Mesenchymal stem cell (in vitro differentiated cells and primary cell): ENCODE data around the gene PRSS57.
"Not testable (repeated sequence)": the region's sequence is repeated elsewhere in the genome, so short reads cannot be mapped to it uniquely, and the experiment has no call there.

Source experiments
- DNase-seq: peaks from one replicate; pipeline ENCODE4 v3.0.0-alpha.2; 2013
- H2AFZ ChIP-seq: one replicate; pipeline ENCODE4 v1.6.1; 2013; ENCODE audit warnings: low read depth, mild to moderate bottlenecking, control low read depth, inconsistent platforms, low read length, moderate library complexity
- H2AK5ac ChIP-seq: 2 replicates; pipeline ENCODE4 v1.6.1; 2013; ENCODE audit warnings: low read length, moderate library complexity, mild to moderate bottlenecking, inconsistent platforms; ENCODE audit not compliant: severe bottlenecking
- H2BK120ac ChIP-seq: one replicate; pipeline ENCODE4 v1.6.1; 2013; ENCODE audit warnings: low read depth, mild to moderate bottlenecking, inconsistent platforms, low read length, moderate library complexity
- H2BK12ac ChIP-seq, 2 experiments: one replicate each; pipeline ENCODE4 v1.6.1; 2013; ENCODE audit warnings: inconsistent platforms in 2 of 2, low read length in 2 of 2, mild to moderate bottlenecking in 2 of 2, moderate library complexity in 2 of 2, control low read depth in 1 of 2
- H2BK15ac ChIP-seq: one replicate; pipeline ENCODE4 v1.6.1; 2013; ENCODE audit warnings: mild to moderate bottlenecking, low read depth, inconsistent platforms; ENCODE audit not compliant: poor library complexity, severe bottlenecking
- H2BK5ac ChIP-seq: 2 replicates; pipeline ENCODE4 v1.6.1; 2013; ENCODE audit warnings: low read depth, mild to moderate bottlenecking, low read length, control low read depth, inconsistent platforms; ENCODE audit not compliant: poor library complexity, severe bottlenecking
- H3K14ac ChIP-seq, 2 experiments: one replicate each; pipeline ENCODE4 v1.6.1; 2013; ENCODE audit warnings: inconsistent platforms in 2 of 2, low read length in 2 of 2, control low read depth in 1 of 2, mild to moderate bottlenecking in 1 of 2, moderate library complexity in 1 of 2
- H3K18ac ChIP-seq, 2 experiments: one replicate each; pipeline ENCODE4 v1.6.1; 2013; ENCODE audit warnings: inconsistent platforms in 2 of 2, low read length in 2 of 2, control low read depth in 1 of 2, low read depth in 1 of 2, mild to moderate bottlenecking in 1 of 2
- H3K23ac ChIP-seq, 2 experiments: one replicate each; pipeline ENCODE4 v1.6.1; 2013; ENCODE audit warnings: inconsistent platforms in 2 of 2, low read length in 2 of 2, mild to moderate bottlenecking in 2 of 2, moderate library complexity in 2 of 2, control low read depth in 1 of 2
- H3K27ac ChIP-seq: 2 replicates; pipeline ENCODE4 v1.5.1; 2013; ENCODE audit warnings: mild to moderate bottlenecking, moderate library complexity, low read length, control low read depth, inconsistent platforms; ENCODE audit not compliant: poor library complexity, severe bottlenecking
- H3K27me3 ChIP-seq, 2 experiments: 2 replicates each; pipeline versions ENCODE4 v1.6.1 to v1.7.0; 2013; ENCODE audit warnings: low read length in 2 of 2, mild to moderate bottlenecking in 2 of 2, moderate library complexity in 2 of 2, control low read depth in 1 of 2, inconsistent platforms in 1 of 2; ENCODE audit not compliant: control insufficient read depth in 1 of 2, insufficient read depth in 1 of 2
- H3K36me3 ChIP-seq, 2 experiments: 2 replicates each; pipeline versions ENCODE4 v1.6.1 to v1.7.0; 2013; ENCODE audit warnings: low read length in 2 of 2, control low read depth in 1 of 2, inconsistent platforms in 1 of 2, low read depth in 1 of 2, mild to moderate bottlenecking in 1 of 2; ENCODE audit not compliant: insufficient read depth in 2 of 2, control insufficient read depth in 1 of 2
- H3K4ac ChIP-seq, 2 experiments: one replicate each; pipeline ENCODE4 v1.6.1; 2013; ENCODE audit warnings: inconsistent platforms in 2 of 2, low read length in 2 of 2, mild to moderate bottlenecking in 2 of 2, moderate library complexity in 2 of 2, control low read depth in 1 of 2, low read depth in 1 of 2
- H3K4me1 ChIP-seq: 2 replicates; pipeline ENCODE4 v1.6.1; 2013; ENCODE audit warnings: low read depth, low read length, control low read depth; ENCODE audit not compliant: control insufficient read depth, insufficient read depth
- H3K4me2 ChIP-seq: 2 replicates; pipeline ENCODE4 v1.6.1; 2013; ENCODE audit warnings: low read length, mild to moderate bottlenecking, inconsistent platforms; ENCODE audit not compliant: poor library complexity, severe bottlenecking
- H3K4me3 ChIP-seq, 2 experiments: 2 replicates each; pipeline versions ENCODE4 v1.5.1 to v1.7.0; 2013; ENCODE audit warnings: low read length in 2 of 2, mild to moderate bottlenecking in 2 of 2, control low read depth in 1 of 2, low read depth in 1 of 2; ENCODE audit not compliant: insufficient read depth in 1 of 2
- H3K79me1 ChIP-seq: replicated peaks from 2 replicates; pipeline ENCODE4 v1.6.1; 2013; ENCODE audit warnings: mild to moderate bottlenecking, control low read depth, low read length, inconsistent platforms; ENCODE audit not compliant: poor library complexity, severe bottlenecking
- H3K9ac ChIP-seq: 2 replicates; pipeline ENCODE4 v1.7.0; 2013; ENCODE audit warnings: mild to moderate bottlenecking, low read length, moderate library complexity
- H3K9me3 ChIP-seq: 2 replicates; pipeline ENCODE4 v1.7.0; 2013; ENCODE audit warnings: mild to moderate bottlenecking, low read length; ENCODE audit not compliant: control insufficient read depth
- H4K8ac ChIP-seq: one replicate; pipeline ENCODE4 v1.6.1; 2013; ENCODE audit warnings: inconsistent platforms, mild to moderate bottlenecking, low read length, moderate library complexity
- H4K91ac ChIP-seq: one replicate; pipeline ENCODE4 v1.6.1; 2013; ENCODE audit warnings: mild to moderate bottlenecking, low read length, inconsistent platforms
- WGBS: methylation state at CpG from one replicate; pipeline ENCODE4 v1.1.7; 2013; ENCODE audit warnings: mixed read lengths; 5-methylcytosine and 5-hydroxymethylcytosine counted together

The PRSS57 gene

DNA sequence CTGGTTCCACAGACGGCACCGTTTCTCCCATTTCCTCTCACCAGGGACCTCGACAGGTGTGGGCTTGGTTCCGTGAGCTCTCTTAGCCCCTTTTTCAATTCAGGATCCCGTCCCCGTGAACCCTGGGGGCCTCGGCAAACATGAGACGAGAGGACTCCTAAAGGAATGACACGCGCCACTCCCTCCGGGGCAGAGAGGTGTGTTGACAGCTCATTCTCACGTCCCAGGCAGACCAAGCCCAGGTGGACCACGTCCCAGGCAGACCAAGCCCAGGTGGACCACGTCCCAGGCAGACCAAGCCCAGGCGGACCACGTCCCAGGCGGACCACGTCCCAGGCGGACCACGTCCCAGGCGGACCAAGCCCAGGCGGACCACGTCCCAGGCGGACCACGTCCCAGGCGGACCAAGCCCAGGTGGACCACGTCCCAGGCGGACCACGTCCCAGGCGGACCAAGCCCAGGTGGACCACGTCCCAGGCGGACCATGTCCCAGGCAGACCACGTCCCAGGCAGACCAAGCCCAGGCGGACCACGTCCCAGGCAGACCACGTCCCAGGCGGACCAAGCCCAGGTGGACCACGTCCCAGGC is 28.2 kb downstream of the PRSS57 start:
- H3K79me1 ChIP-seq: not testable (repeated sequence)
- 85% methylated on average over 33 of the region's 38 CpGs for WGBS

DNA sequence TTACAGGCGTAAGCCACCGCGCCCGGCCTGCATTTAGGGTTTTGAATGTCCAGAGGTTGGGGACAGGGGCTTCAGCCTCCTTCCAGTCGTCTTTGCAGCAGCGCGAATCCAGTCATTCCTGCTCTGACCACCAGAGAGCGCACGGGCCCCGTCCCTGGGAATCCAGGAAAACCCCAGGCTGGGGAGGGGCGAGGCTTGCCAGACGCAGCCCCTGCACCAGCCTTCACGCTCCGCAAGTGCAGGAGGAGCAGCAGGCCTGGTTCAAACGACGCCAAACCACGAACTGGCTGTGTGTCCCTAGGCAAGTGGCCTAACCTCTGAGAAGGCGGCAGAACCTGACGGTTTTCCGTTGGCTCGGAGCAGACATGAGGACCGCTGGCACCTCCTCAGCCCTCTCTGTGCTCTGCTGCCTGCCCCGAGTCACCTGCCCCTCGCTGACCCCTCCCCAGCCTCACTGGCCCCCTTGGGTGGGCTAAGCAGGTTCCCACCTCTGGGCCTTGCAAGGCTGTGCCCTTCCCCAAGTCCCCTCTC is 30.3 kb downstream of the PRSS57 start:
- Histone ChIP-seq H2BK12ac (peak overlapping the region in 1 of 2 experiments; percentile 16), H2AFZ (peak overlapping the region; percentile 11), H3K4me2 (peak overlapping the region; percentile 4), H3K9ac (peak overlapping the region; percentile 86), H2BK120ac (no peak overlapping the region), H4K8ac (peak overlapping the region; percentile 93), H3K9me3 (no peaks in the 10 kb centered on the region), H3K23ac (no peak overlapping the region), H3K18ac (peak overlapping the region in 1 of 2 experiments; percentile 5), H3K4me1 (peaks cover 28% of the 10 kb centered on the region), H3K27me3 (no peaks in the 10 kb centered on the region), H3K14ac (no peak overlapping the region), H3K4ac (no peak overlapping the region), H2AK5ac (no peak overlapping the region), H3K27ac (no peak overlapping the region), H4K91ac (no peak overlapping the region), H3K36me3 (peaks cover 0 to 15% of the 10 kb centered on the region in 2 experiments), H3K4me3 (peak overlapping the region in 1 of 2 experiments; percentile 63), H2BK5ac (no peak overlapping the region), H3K79me1 (peaks cover 1% of the 10 kb centered on the region), H2BK15ac (no peak overlapping the region)
- WGBS: 15% methylated on average over 24 of the region's 24 CpGs
- DNase-seq: peak; percentile 84

More for the DNA sequence above, 28.2 kb downstream of the PRSS57 start:
- H3K27me3 ChIP-seq, DNase-seq, H3K36me3 ChIP-seq, H3K4ac ChIP-seq, H2BK15ac ChIP-seq, H2BK5ac ChIP-seq, H3K18ac ChIP-seq, H3K14ac ChIP-seq, H4K8ac ChIP-seq, H4K91ac ChIP-seq, H3K9me3 ChIP-seq, H3K9ac ChIP-seq, H2BK120ac ChIP-seq, H2AFZ ChIP-seq, H2BK12ac ChIP-seq, H3K4me3 ChIP-seq, H3K4me2 ChIP-seq, H3K23ac ChIP-seq, H3K27ac ChIP-seq, H2AK5ac ChIP-seq: not testable (repeated sequence)
- peaks cover 11% of the 10 kb centered on the region for H3K4me1 ChIP-seq

DNA sequence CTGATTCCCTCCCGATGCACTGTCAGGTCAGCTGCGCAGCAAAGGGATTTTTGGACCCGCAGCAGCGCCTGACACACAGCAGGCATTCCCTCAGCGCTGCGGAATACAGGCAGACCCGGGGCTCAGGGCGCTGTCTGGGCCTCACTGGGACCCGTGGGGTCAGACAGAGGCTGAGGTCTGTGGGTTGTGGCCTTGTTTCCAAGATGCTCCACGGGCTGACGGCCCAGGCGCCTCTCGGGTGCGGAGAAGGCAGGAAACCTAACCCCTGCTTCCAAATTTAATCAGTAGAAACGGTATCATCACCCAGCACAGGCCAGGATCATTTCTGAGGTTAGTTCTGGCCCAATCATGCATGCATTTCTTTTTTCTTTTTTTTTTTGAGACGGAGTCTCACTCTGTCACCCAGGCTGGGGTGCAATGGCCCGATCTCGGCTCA is 31.6 kb downstream of the PRSS57 start:
- peaks cover 1% of the 10 kb centered on the region for H3K79me1 ChIP-seq

DNA sequence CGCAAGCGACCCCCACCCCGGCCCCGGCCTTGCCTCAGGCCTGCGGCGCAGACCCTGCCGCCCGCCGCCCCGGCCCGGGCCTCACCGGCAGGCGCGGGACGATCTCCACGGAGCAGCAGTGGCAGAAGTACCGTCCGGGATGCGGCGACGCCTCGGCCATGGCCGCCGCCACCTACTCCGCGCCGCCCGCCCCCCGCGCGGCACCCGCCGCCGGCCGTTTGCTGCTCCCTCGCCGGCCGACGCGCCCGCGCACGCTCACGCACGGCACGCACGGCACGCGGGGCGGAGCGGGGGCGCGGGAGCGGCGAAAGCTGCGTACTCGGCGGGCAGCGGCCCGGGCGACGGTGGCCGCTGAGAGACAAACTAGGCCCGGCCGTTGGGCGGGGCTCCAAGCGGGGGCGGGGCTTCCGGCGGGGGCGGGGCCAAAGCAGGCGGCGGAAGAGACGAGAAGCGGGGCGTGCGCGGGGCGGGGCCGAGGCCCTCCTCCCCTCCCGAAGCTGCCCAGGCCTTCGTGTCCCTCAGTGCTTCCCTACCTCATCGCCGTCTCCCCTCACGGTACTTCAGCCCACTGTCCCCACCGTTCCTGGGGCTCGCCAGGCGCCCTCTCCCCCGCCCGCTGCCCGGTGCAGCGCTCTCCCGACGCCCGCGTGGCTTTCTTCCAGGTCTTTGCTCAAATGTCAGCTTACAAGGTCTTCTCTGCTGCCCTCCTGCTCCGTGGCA is 32.1 kb downstream of the PRSS57 start, which contains the start of gene RNF126:
RNF126 (minus strand) TSS at position 253 of the 720 bp plus-strand sequence; CDS start at position 160, 93 bp downstream.
- H3K14ac ChIP-seq: peak within 1 kb of the TSS; percentile 83 to 97
- H2BK15ac ChIP-seq: peak within 1 kb of the TSS; percentile 78
- H3K27me3 ChIP-seq: no peaks in the 10 kb centered on the region
- H2BK12ac ChIP-seq: peak within 1 kb of the TSS; percentile 51 to 95
- H2BK5ac ChIP-seq: peak within 1 kb of the TSS; percentile 50
- H3K4me1 ChIP-seq: peaks cover 38% of the 10 kb centered on the region
- peaks cover 0 to 34% of the 10 kb centered on the region in 2 experiments for H3K36me3 ChIP-seq
- H3K9ac ChIP-seq: peak within 1 kb of the TSS; percentile 90
- peak within 1 kb of the TSS; percentile 99 for H2AK5ac ChIP-seq
- H3K79me1 ChIP-seq: peaks cover 1% of the 10 kb centered on the region
- peak within 1 kb of the TSS; percentile 95 to 97 for H3K18ac ChIP-seq
- H2AFZ ChIP-seq: peak within 1 kb of the TSS; percentile 90
- peak within 1 kb of the TSS; percentile 64 for H2BK120ac ChIP-seq
- 7% methylated on average over 68 of the region's 97 CpGs for WGBS
- H3K4me3 ChIP-seq: peak within 1 kb of the TSS; percentile 90 to 98
- peak within 1 kb of the TSS; percentile 97 for H4K91ac ChIP-seq
- peak within 1 kb of the TSS; percentile 75 to 82 for H3K23ac ChIP-seq
- H3K27ac ChIP-seq: peak within 1 kb of the TSS; percentile 67
- H4K8ac ChIP-seq: peak within 1 kb of the TSS; percentile 100
- peak within 1 kb of the TSS; percentile 97 for H3K4ac ChIP-seq
- no peaks in the 10 kb centered on the region for H3K9me3 ChIP-seq
- peak; percentile 86 for DNase-seq
- peak within 1 kb of the TSS; percentile 59 for H3K4me2 ChIP-seq

More for the DNA sequence above, 31.6 kb downstream of the PRSS57 start:
- peak overlapping the region; percentile 67 for H3K27ac ChIP-seq
- H3K18ac ChIP-seq: peak overlapping the region; percentile 95 to 97
- peak overlapping the region; percentile 51 to 95 for H2BK12ac ChIP-seq
- peaks cover 34% of the 10 kb centered on the region for H3K4me1 ChIP-seq
- peak overlapping the region; percentile 99 for H2AK5ac ChIP-seq
- no peak for DNase-seq
- no peak overlapping the region for H2BK120ac ChIP-seq
- peak overlapping the region; percentile 86 for H3K9ac ChIP-seq
- peak overlapping the region; percentile 78 for H2BK15ac ChIP-seq
- peaks cover 0 to 28% of the 10 kb centered on the region in 2 experiments for H3K36me3 ChIP-seq
- H3K14ac ChIP-seq: peak overlapping the region in 1 of 2 experiments; percentile 68
- no peak overlapping the region for H3K23ac ChIP-seq
- H4K91ac ChIP-seq: peak overlapping the region; percentile 97
- H2BK5ac ChIP-seq: no peak overlapping the region
- peak overlapping the region; percentile 90 for H2AFZ ChIP-seq
- peak overlapping the region; percentile 59 for H3K4me2 ChIP-seq
- 87% methylated on average over 18 of the region's 18 CpGs for WGBS
- H3K27me3 ChIP-seq: no peaks in the 10 kb centered on the region
- no peaks in the 10 kb centered on the region for H3K9me3 ChIP-seq
- H3K4ac ChIP-seq: peak overlapping the region; percentile 97
- peak overlapping the region; percentile 100 for H4K8ac ChIP-seq
- peak overlapping the region; percentile 48 to 78 for H3K4me3 ChIP-seq
